GM18517 (cell line): ENCODE measurements around the gene GGA2.
"Not testable (repeated sequence)": the region's sequence is repeated elsewhere in the genome, so short reads cannot be mapped to it uniquely, and the experiment has no call there.

ENCODE experiments used
- ATAC-seq: cut with Tn5 transposase; IDR thresholded peaks from one replicate; pipeline ENCODE4 v1.9.1; 2021; ENCODE audit warnings: mild to moderate bottlenecking, moderate library complexity; ENCODE audit not compliant: unreplicated experiment

GGA2 gene

GRCh38 chr16:23504453-23505179 is 5.7 kb downstream of the GGA2 start:
- ATAC-seq = peak; percentile 69

- no peak for ATAC-seq
Measured at GRCh38 chr16:23504076-23504452, 6.2 kb downstream of the GGA2 start.

GRCh38 chr16:23502466-23502865 is 7.8 kb downstream of the GGA2 start:
- ATAC-seq = no peak

GRCh38 chr16:23501291-23501690 is 9.0 kb downstream of the GGA2 start:
- ATAC-seq = no peak

GRCh38 chr16:23500862-23501225 is 9.4 kb downstream of the GGA2 start:
- no peak for ATAC-seq

GRCh38 chr16:23500212-23500861 is 10.0 kb downstream of the GGA2 start:
- no peak for ATAC-seq

GRCh38 chr16:23499801-23500200 is 10.5 kb downstream of the GGA2 start:
- no peak for ATAC-seq

- no peak for ATAC-seq
Measured at GRCh38 chr16:23498863-23499262, 11.4 kb downstream of the GGA2 start.

- ATAC-seq = no peak
Measured at GRCh38 chr16:23497543-23497868, 12.8 kb downstream of the GGA2 start.

GRCh38 chr16:23496821-23497542 is 13.3 kb downstream of the GGA2 start:
- ATAC-seq = no peak

GRCh38 chr16:23495671-23496070 is 14.6 kb downstream of the GGA2 start:
- ATAC-seq = no peak

GRCh38 chr16:23494188-23494587 is 16.1 kb downstream of the GGA2 start:
- ATAC-seq = no peak

- no peak for ATAC-seq
Measured at GRCh38 chr16:23491490-23492391, 18.6 kb downstream of the GGA2 start.

GRCh38 chr16:23486480-23486879 is 23.8 kb downstream of the GGA2 start:
- no peak for ATAC-seq

- no peak for ATAC-seq
Measured at GRCh38 chr16:23485841-23486240, 24.5 kb downstream of the GGA2 start.

GRCh38 chr16:23485257-23485614 is 25.1 kb downstream of the GGA2 start:
- no peak for ATAC-seq

- ATAC-seq = no peak
Measured at GRCh38 chr16:23484510-23485256, 25.6 kb downstream of the GGA2 start.

- not testable (repeated sequence) for ATAC-seq
Measured at GRCh38 chr16:23483492-23483891, 26.8 kb downstream of the GGA2 start.

- no peak for ATAC-seq
Measured at GRCh38 chr16:23482778-23483177, 27.5 kb downstream of the GGA2 start.

GRCh38 chr16:23480257-23480656 is 30.0 kb downstream of the GGA2 start:
- no peak for ATAC-seq

- no peak for ATAC-seq
Measured at GRCh38 chr16:23479138-23479537, 31.2 kb downstream of the GGA2 start.
